DND-41 (cell line): ENCODE data around the gene INTS7.
"Not testable (repeated sequence)": the region's sequence is repeated elsewhere in the genome, so short reads cannot be mapped to it uniquely, and the experiment has no call there.

Experiments used
- ATAC-seq: fragments of 200-7000 bp; cut with Tn5 transposase; 3 replicates; pipeline ENCODE4 v1.9.1; 2021; ENCODE audit warnings: low read depth; ENCODE audit not compliant: insufficient read depth
- DNase-seq: peaks from one replicate; pipeline ENCODE4 v3.0.0-alpha.2; 2020
- H2AFZ ChIP-seq: 2 replicates; pipeline ENCODE4 v1.6.0; 2012; ENCODE audit warnings: low read depth, low read length
- H3K27ac ChIP-seq: 2 replicates; pipeline ENCODE4 v1.5.1; 2012; ENCODE audit warnings: low read length, inconsistent platforms
- H3K27me3 ChIP-seq: fragments of 200-600 bp; sonication (generic); 2 replicates; pipeline ENCODE4 v1.6.0; 2012; ENCODE audit warnings: low read length, mild to moderate bottlenecking, inconsistent platforms; ENCODE audit not compliant: insufficient read depth, poor library complexity
- H3K36me3 ChIP-seq: 2 replicates; pipeline ENCODE4 v1.5.1; 2012; ENCODE audit warnings: low read length, inconsistent platforms; ENCODE audit not compliant: insufficient read depth
- H3K4me1 ChIP-seq: 2 replicates; pipeline ENCODE4 v1.5.1; 2012; ENCODE audit warnings: mild to moderate bottlenecking, low read length; ENCODE audit not compliant: insufficient read depth
- H3K4me2 ChIP-seq: 2 replicates; pipeline ENCODE4 v1.6.0; 2012; ENCODE audit warnings: mild to moderate bottlenecking, moderate library complexity, low read length, inconsistent platforms; ENCODE audit not compliant: insufficient read depth
- H3K4me3 ChIP-seq, 2 experiments: fragments of 200-600 bp in 1 of 2; shearing (Covaris generic) in 1 of 2; 2 replicates each; pipeline ENCODE4 v1.5.1; 2012 to 2016; ENCODE audit warnings: inconsistent platforms in 2 of 2, low read length in 2 of 2, mild to moderate bottlenecking in 2 of 2, low read depth in 1 of 2, moderate library complexity in 1 of 2
- H3K79me2 ChIP-seq: 2 replicates; pipeline ENCODE4 v1.6.0; 2012; ENCODE audit warnings: low read length, inconsistent platforms; ENCODE audit not compliant: insufficient read depth
- H3K9ac ChIP-seq: 2 replicates; pipeline ENCODE4 v1.6.0; 2012; ENCODE audit warnings: low read depth, mild to moderate bottlenecking, inconsistent platforms, low read length, moderate library complexity
- H3K9me3 ChIP-seq: 2 replicates; pipeline ENCODE4 v1.5.1; 2012; ENCODE audit warnings: low read length, moderate library complexity, mild to moderate bottlenecking, inconsistent platforms; ENCODE audit not compliant: insufficient read depth, severe bottlenecking
- H4K20me1 ChIP-seq: 2 replicates; pipeline ENCODE4 v1.6.0; 2012; ENCODE audit warnings: low read length; ENCODE audit not compliant: insufficient read depth
- EZH2 ChIP-seq: IDR thresholded peaks from 3 replicates; pipeline ENCODE4 v1.6.1; 2012; ENCODE audit warnings: borderline replicate concordance, low read depth, mild to moderate bottlenecking, moderate library complexity, low read length, inconsistent platforms; ENCODE audit not compliant: severe bottlenecking
- TF ChIP-seq, protein P1 (sequence below): IDR thresholded peaks from 2 replicates; pipeline ENCODE4 v1.5.1; 2012; ENCODE audit warnings: borderline replicate concordance, low read length, moderate library complexity, mild to moderate bottlenecking; ENCODE audit not compliant: poor library complexity, severe bottlenecking; ENCODE audit errors: extremely low read depth

The INTS7 gene

DNA sequence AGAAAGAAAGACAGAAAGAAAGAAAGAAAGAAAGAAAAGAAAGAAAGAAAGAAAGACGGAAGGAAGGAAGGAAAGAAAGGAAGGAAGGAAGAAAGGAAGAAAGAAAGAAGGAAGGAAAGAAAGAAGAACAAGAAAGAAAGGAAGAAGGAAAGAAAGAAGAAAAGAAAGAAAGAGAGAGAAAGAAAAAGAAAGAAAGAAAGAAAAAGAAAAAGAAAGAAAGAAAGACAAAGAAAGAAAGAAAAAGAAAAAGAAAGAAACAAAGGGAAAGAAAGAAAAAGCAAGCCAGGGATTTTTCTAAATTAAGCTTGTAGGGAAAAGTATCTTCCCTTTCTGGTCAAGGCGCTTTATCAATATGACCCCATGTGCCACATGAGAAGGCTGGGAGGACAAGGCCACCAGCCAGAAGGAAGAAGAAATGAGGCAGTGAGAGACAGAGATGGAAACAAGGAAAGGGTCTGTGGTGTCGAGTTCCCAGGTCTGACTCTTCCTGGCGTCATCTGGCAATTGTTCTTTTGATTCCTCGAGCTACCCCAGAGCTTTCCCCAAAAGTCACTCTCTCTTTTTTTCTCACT, 116.4 kb downstream of the INTS7 start:
- no peak overlapping the region for H3K27ac ChIP-seq
- DNase-seq: no peak
- H4K20me1 ChIP-seq: no peaks in the 10 kb centered on the region
- TF ChIP-seq, protein P1, sequence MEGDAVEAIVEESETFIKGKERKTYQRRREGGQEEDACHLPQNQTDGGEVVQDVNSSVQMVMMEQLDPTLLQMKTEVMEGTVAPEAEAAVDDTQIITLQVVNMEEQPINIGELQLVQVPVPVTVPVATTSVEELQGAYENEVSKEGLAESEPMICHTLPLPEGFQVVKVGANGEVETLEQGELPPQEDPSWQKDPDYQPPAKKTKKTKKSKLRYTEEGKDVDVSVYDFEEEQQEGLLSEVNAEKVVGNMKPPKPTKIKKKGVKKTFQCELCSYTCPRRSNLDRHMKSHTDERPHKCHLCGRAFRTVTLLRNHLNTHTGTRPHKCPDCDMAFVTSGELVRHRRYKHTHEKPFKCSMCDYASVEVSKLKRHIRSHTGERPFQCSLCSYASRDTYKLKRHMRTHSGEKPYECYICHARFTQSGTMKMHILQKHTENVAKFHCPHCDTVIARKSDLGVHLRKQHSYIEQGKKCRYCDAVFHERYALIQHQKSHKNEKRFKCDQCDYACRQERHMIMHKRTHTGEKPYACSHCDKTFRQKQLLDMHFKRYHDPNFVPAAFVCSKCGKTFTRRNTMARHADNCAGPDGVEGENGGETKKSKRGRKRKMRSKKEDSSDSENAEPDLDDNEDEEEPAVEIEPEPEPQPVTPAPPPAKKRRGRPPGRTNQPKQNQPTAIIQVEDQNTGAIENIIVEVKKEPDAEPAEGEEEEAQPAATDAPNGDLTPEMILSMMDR: no peak
- no peak for TF ChIP-seq EZH2
- no peak overlapping the region for H3K9ac ChIP-seq
- no peak overlapping the region for H3K4me2 ChIP-seq
- no peaks in the 10 kb centered on the region for H3K4me1 ChIP-seq
- no peak overlapping the region for H3K4me3 ChIP-seq
- peaks cover 6% of the 10 kb centered on the region for H3K27me3 ChIP-seq
- no peaks in the 10 kb centered on the region for H3K9me3 ChIP-seq
- no peaks in the 10 kb centered on the region for H3K79me2 ChIP-seq
- H2AFZ ChIP-seq: no peak overlapping the region
- no peaks in the 10 kb centered on the region for H3K36me3 ChIP-seq
- no peak for ATAC-seq

DNA sequence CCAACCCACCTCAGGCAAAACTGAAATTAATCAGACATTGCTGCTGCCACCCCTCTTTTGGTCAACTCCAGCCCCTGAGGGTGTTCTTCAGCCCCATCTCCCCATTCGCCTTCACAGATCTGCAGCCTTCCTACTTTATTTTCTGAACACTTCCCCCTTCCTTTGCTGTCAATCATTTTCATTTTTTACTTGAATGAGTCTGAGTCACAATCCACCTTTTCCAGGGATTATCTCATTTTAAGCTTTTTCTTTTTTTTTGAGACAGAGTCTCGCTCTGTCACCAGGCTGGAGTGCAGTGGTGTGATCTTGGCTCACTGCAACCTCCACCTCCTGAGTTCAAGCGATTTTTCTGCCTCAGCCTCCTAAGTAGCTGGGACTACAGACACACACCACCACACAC, 118.9 kb downstream of the INTS7 start:
- H3K27me3 ChIP-seq, H3K27ac ChIP-seq, H3K9ac ChIP-seq, H3K36me3 ChIP-seq, H3K4me2 ChIP-seq, H3K79me2 ChIP-seq, H3K4me3 ChIP-seq, DNase-seq, H4K20me1 ChIP-seq, H3K4me1 ChIP-seq, H3K9me3 ChIP-seq, ATAC-seq, H2AFZ ChIP-seq: not testable (repeated sequence)

DNA sequence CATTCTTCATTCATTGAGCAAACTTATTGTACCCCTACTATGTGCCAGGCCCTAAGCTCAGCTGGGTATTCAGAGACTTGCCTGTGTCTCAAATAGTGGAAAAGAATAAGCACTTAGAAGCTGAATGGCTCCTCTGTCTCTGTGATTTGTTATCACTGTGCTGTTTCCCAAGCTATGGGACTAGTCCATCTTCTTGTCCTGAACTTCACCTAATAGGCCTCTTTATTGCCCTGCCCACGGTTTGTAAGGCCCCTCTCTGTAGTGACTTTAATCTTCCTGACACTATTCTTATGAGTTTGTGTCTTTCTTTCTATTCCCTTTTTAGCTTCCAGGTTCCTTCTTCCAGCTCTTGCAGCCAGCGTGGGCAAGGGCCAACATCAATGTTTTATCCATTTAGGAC, 119.4 kb downstream of the INTS7 start:
- DNase-seq (no peak), ATAC-seq (no peak)
- Histone ChIP-seq H3K4me1 (no peaks in the 10 kb centered on the region), H3K4me2 (no peak overlapping the region), H3K9me3 (no peaks in the 10 kb centered on the region), H3K4me3 (no peak overlapping the region), H3K27me3 (peaks cover 6% of the 10 kb centered on the region), H4K20me1 (no peaks in the 10 kb centered on the region), H3K9ac (no peak overlapping the region), H3K79me2 (no peaks in the 10 kb centered on the region), H3K27ac (no peak overlapping the region), H3K36me3 (no peaks in the 10 kb centered on the region), H2AFZ (no peak overlapping the region)
- no peak for TF ChIP-seq EZH2
- TF ChIP-seq, protein P1: no peak

DNA sequence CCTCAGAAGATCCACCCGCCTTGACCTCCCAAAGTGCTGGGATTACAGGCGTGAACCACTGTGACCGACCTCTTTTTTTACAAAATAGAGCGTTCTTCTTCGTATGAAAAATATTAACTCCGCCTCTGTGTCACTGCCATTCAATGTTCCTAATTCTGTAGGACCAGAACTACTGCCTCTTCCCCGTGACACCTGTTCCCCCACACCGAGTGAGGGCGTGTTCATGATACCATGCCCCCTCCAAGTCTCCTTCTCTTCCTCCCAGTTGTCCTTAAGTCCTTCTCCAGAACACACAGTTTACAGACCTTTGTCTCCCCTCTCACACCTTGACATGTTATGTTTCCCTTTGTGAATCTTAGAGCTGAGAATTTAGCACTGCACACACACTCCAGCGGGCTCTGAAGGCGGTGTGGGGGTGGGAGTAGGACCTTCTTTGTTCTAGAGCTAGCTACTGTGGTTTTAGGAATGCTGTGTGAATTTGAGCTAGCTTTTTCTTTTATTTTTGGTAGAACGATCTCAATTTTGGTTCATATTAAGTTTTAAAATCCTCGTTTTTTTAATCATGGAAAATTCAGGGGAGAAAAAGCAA, 122.4 kb downstream of the INTS7 start:
- H3K4me3 ChIP-seq: no peak overlapping the region
- no peak overlapping the region for H3K4me2 ChIP-seq
- H3K27me3 ChIP-seq: peaks cover 6% of the 10 kb centered on the region
- H3K27ac ChIP-seq: no peak overlapping the region
- H3K9ac ChIP-seq: no peak overlapping the region
- DNase-seq (no peak), ATAC-seq (no peak)
- peaks cover 7% of the 10 kb centered on the region for H3K9me3 ChIP-seq
- no peaks in the 10 kb centered on the region for H3K79me2 ChIP-seq
- no peaks in the 10 kb centered on the region for H4K20me1 ChIP-seq
- TF ChIP-seq, protein P1: no peak
- no peak for TF ChIP-seq EZH2
- no peak overlapping the region for H2AFZ ChIP-seq
- no peaks in the 10 kb centered on the region for H3K4me1 ChIP-seq
- H3K36me3 ChIP-seq: no peaks in the 10 kb centered on the region
